Panc1 (cell line): ENCODE results near the gene PARD3.

Source experiments
- POLR2AphosphoS5 ChIP-seq: IDR thresholded peaks from 2 replicates; pipeline ENCODE4 v1.6.1; 2012; ENCODE audit warnings: mild to moderate bottlenecking, low read depth, low read length, moderate library complexity
- TF ChIP-seq, protein P1 (sequence below): fragments of 450-650 bp; IDR thresholded peaks from 2 replicates; pipeline ENCODE4 v1.5.1; 2017; ENCODE audit warnings: mild to moderate bottlenecking

DNA sequence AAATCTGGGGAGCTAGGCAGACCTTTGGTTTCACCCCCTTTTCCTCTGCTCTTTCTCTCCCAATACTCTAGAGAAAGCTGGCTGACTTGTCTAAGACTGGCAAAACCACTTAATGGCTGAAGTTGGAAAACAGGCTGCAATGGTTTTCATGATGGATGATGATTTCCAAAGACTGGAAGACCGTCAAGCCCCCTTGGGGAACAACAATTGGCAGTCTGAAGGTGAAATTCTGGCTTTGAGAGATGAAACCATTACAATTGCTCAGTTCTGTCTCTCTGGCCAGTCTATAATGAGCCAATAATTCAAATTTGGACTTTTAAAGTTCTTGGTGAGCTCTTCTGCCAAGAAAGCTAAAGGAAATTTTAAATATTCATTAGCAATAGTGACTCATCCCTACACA, 680.5 kb downstream of the PARD3 start:
- TF ChIP-seq, protein P1, sequence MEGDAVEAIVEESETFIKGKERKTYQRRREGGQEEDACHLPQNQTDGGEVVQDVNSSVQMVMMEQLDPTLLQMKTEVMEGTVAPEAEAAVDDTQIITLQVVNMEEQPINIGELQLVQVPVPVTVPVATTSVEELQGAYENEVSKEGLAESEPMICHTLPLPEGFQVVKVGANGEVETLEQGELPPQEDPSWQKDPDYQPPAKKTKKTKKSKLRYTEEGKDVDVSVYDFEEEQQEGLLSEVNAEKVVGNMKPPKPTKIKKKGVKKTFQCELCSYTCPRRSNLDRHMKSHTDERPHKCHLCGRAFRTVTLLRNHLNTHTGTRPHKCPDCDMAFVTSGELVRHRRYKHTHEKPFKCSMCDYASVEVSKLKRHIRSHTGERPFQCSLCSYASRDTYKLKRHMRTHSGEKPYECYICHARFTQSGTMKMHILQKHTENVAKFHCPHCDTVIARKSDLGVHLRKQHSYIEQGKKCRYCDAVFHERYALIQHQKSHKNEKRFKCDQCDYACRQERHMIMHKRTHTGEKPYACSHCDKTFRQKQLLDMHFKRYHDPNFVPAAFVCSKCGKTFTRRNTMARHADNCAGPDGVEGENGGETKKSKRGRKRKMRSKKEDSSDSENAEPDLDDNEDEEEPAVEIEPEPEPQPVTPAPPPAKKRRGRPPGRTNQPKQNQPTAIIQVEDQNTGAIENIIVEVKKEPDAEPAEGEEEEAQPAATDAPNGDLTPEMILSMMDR = no peak
- no peak for TF ChIP-seq POLR2AphosphoS5
